Stomach (tissue), 4 donors: ENCODE results near the gene CDH22.

Experiments used
- CTCF ChIP-seq, 7 experiments: fragments of 450-650 bp in 4 of 7; fragments of 200-600 bp in 3 of 7; sonication (generic) in 3 of 7; IDR thresholded peaks; one replicate each; pipeline ENCODE4 v1.5.1; 2016 to 2019; ENCODE audit warnings: antibody characterized with exemption in 7 of 7, control low read depth in 2 of 7, mild to moderate bottlenecking in 1 of 7
- POLR2A ChIP-seq, 4 donors: fragments of 450-650 bp; IDR thresholded peaks; one replicate each; pipeline ENCODE4 v1.6.1; 2016; ENCODE audit warnings: antibody characterized with exemption in 4 of 4, control low read depth in 2 of 4, mild to moderate bottlenecking in 1 of 4, moderate library complexity in 1 of 4
- POLR2AphosphoS5 ChIP-seq, 3 donors: sonication (generic); formaldehyde crosslinking; IDR thresholded peaks; one replicate each; pipeline ENCODE4 v1.6.1; 2016; ENCODE audit warnings: antibody characterized with exemption in 3 of 3

- TF ChIP-seq CTCF (IDR thresholded peaks at IDR 0.05) (no peak), POLR2A (IDR thresholded peaks at IDR 0.05) (no peak), POLR2AphosphoS5 (IDR thresholded peaks at IDR 0.05) (no peak)
These were observed 135.2 kb downstream of the CDH22 start for GRCh38 chr20:46172961-46173536.
